HG03520 (cell line): ENCODE data around the gene PARK7.
"Not testable (repeated sequence)": the region's sequence is repeated elsewhere in the genome, so short reads cannot be mapped to it uniquely, and the experiment has no call there.

Experiments
- ATAC-seq: cut with Tn5 transposase; IDR thresholded peaks from one replicate; pipeline ENCODE4 v1.9.1; 2021; ENCODE audit warnings: mild to moderate bottlenecking, moderate library complexity; ENCODE audit not compliant: unreplicated experiment

PARK7 gene

GRCh38 chr1:7942214-7942921 is 19.1 kb upstream of the PARK7 start:
- ATAC-seq = no peak

- ATAC-seq = no peak
Observed at GRCh38 chr1:7943251-7943650, 18.3 kb upstream of the PARK7 start.

DNA sequence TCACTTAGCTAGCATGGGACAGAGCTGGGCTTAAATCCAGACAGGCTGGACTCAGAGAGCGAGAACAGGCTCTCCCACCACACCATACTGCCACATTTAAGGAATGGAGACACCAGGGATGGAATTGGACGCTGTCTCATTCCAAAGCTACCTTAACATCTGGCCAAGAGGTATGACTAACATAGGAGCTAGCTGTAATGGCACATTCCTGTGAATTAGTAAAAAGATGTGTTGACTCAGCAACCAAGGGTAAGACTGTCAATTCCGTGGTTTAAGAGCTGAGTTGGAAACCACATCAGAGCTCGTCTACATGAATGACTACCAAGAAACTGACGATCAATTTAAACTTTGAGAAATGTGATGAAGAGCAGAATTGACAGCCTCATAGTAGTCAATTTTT is 12.6 kb upstream of the PARK7 start:
- no peak for ATAC-seq

GRCh38 chr1:7952791-7953190 is 8.7 kb upstream of the PARK7 start:
- ATAC-seq = not testable (repeated sequence)

DNA sequence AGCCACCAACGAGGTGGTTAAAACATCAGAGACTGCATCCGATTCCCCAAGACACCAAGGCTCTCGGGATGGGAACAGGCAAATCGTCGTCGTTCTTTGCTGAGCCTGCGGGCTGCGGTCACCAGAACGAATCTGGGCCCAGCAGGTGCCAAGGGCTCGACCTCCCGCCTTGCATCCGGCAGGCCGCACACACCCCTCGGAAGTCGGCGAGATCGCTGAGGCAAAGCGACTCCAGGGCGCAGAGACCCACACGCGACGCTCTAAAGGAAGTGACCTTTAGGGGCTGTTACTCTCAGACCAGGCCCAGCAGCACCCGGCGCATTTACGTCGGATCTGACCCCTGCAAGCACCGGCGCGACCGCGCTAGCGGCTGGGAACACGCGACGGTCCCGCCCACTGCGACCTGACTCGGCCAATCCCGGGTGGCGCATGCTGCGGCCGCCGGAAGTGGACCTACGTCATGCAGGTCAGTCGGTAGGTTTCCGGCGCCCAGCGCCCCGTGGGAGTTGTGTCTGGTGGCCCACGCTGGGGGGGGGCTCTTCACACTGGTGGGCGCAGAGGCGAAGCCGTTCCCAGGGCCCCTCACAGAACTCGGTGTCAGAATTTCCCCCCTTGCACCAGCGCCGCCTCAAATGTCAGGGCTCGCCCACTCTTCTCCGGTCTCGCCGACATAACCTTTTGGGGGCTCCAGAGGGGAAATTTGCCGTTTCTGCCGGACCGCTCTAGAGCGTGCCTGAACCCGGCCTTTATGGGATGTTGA is 7.5 kb upstream of the PARK7 start:
- ATAC-seq = peak; percentile 96

- ATAC-seq = no peak
Observed at GRCh38 chr1:7954683-7955082, 6.8 kb upstream of the PARK7 start.

- ATAC-seq = no peak
Observed at GRCh38 chr1:7956218-7957032, 5.1 kb upstream of the PARK7 start.

DNA sequence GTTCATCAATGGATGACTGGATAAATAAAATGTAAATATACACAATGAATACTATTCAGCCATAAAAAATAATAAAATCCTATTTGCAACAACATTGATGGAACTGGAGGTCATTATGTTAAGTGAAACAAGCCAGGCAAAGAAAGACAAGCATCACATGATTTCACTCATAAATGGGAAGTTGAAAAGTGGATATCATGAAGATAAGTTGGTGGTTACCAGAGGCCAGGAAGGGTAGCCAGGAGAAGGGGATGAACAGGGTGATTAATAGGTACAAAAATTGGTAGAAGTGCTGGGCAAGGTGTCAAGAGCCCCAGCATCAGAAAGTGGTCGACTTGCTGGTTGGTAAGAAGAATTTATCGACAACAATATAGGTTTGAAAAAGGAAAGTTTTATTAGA is 1.3 kb upstream of the PARK7 start:
- ATAC-seq = no peak

- no peak for ATAC-seq
Observed at GRCh38 chr1:7960867-7961215, 670 bp upstream of the PARK7 start.

GRCh38 chr1:7962014-7962335 is 464 bp downstream of the PARK7 start:
- ATAC-seq = peak; percentile 5

GRCh38 chr1:7962636-7963377 is 1.3 kb downstream of the PARK7 start:
- ATAC-seq = no peak

- not testable (repeated sequence) for ATAC-seq
Observed at GRCh38 chr1:7963378-7963730, 1.8 kb downstream of the PARK7 start.

DNA sequence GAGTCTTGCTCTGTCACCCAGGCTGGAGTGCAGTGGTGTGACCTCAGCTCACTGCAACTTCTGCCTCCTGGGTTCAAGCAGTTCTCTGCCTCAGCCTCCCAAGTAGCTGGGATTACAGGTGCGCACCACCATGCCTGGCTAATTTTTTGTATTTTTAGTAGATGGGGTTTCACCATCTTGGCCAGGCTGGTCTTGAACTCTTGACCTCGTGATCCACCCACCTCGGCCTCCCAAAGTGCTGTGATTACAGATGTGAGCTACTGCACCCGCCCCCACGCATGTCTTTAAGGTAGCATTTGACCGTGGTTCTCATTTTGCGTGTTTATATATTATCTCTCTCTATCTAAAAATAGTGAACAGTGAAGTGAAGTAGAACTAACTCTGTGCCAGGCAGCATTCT is 2.3 kb downstream of the PARK7 start:
- not testable (repeated sequence) for ATAC-seq

- no peak for ATAC-seq
Observed at GRCh38 chr1:7964476-7964875, 3.0 kb downstream of the PARK7 start.

DNA sequence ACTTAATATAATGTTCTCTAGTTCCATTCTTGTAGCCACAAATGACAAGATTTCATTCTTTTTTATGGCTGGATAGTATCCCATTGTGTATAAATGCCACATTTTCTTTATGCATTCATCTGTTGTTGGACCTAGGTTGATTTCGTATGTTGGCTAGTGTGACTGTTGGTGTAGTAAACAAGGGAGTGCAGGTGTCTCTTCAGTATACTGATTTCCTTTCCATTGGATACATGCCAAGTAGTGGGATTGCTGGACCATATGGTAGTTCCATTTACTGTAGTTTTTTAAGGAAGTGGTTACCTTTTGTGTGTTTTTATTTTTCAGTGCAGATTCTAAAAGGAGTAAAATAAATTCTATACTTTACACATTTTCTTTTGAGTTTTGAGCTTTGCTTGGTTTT is 5.7 kb downstream of the PARK7 start:
- ATAC-seq = no peak

- ATAC-seq = no peak
Observed at GRCh38 chr1:7967651-7968050, 6.1 kb downstream of the PARK7 start.

- no peak for ATAC-seq
Observed at GRCh38 chr1:7970246-7970645, 8.7 kb downstream of the PARK7 start.

DNA sequence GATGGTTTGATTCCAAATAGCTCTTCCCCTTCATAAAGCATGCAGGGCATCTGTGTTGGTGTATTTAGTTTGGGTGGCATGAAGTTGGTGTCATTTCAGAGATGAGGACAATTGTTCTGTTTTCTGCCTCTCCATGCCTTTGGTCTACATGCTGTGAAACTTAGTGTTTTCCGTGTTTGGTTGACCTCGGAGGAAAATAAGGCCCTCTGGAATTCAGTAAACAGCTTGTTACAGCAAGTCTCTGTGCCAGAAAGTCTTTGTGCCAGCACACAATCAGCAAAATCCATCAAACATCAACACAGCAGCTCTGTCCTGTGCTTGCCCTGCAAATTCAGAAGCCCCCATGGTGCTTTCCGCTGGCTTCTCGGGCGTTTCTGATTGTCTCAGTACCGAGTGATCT is 9.5 kb downstream of the PARK7 start:
- ATAC-seq = no peak

GRCh38 chr1:7972285-7972684 is 10.8 kb downstream of the PARK7 start:
- no peak for ATAC-seq

DNA sequence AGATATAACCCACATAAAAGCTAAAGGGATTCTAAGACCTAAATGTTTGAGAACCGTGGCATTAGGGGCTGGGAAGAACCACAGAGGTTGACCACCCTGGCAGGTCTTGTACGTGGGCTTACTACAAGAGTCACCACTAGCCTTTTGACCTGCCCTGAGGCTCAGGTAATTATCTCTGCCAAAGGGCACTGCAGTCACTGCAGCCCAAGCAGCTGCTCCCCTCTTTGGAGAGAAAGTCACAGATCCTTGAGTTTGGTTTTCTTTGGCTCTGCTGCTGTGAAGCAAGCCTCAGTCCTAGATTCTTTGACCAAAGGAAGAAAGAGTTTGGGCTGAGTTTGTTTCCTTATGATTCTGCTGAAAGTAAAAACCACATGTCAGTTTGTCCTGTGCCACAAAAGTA is 11.6 kb downstream of the PARK7 start:
- ATAC-seq = no peak

DNA sequence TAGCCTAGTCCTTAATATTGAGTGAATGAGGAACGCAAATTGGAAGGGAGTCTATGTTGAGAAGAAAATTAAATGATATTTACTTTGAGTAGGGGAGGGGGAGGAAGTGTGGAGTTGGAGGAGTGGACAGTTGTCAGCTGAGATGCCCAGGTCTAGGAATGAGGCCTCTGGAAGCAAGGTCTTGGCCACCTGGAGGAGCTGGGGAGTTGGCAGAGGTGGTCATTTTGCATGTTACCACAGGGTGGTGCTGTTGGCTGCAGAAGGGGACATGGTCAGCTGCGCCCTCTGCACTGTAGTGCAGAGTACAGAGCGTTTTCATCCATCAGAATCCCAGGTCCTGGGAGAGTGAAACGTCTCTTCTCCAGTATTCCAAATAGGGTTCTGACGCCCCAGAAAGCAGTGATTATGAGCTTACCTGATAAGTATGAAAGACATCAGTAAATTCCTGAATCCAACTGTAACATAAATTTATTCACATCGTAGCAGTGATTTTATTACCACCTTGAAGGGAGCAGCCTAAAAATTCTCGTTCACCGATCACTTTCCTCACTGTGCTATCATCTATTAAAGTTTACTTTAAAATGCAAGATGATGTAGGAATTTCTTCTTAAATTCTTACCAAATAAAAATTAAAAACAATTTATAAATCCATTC is 13.8 kb downstream of the PARK7 start:
- ATAC-seq = no peak
